ENCODE results near the gene TKTL2.

The TKTL2 gene

GRCh38 chr4:163486321-163486720, 12.8 kb upstream of the TKTL2 start:
- H4K20me1 ChIP-seq (ENCODE audit: control insufficient read depth, insufficient read depth, low read depth, low read length), result no peaks in the 10 kb centered on the region
- no peaks in the 10 kb centered on the region for H3K9me3 ChIP-seq (ENCODE audit: control insufficient read depth, insufficient read depth, low read length)
- H3K36me3 ChIP-seq (ENCODE audit: control insufficient read depth, low read length), result no peaks in the 10 kb centered on the region
- no peaks in the 10 kb centered on the region for H3K27me3 ChIP-seq (ENCODE audit: control insufficient read depth, low read length)
- H3F3A ChIP-seq (ENCODE audit: control insufficient read depth, insufficient read depth), result peaks cover 3% of the 10 kb centered on the region; the same call in 1 of the 2 replicates
- no peak overlapping the region for H3K27ac ChIP-seq (ENCODE audit: low read depth, low read length)
- no peak overlapping the region for H3K4me3 ChIP-seq (ENCODE audit: low read length)
- peaks cover 13% of the 10 kb centered on the region; the same call in 1 of the 2 replicates for H3K4me1 ChIP-seq (ENCODE audit: control insufficient read depth, low read length)
- H3K79me2 ChIP-seq (ENCODE audit: control insufficient read depth, low read length), result no peaks in the 10 kb centered on the region
- no peaks in the 10 kb centered on the region for H3K9me2 ChIP-seq (replicated peaks; ENCODE audit: control insufficient read depth, low read length)
- H3K4me2 ChIP-seq (ENCODE audit: low read length), result no peak overlapping the region
- TF ChIP-seq EZH2phosphoT487 (IDR thresholded peaks at IDR 0.05; ENCODE audit: borderline replicate concordance, low read length) (no peak), CTCF (IDR thresholded peaks at IDR 0.05; ENCODE audit: low read depth, low read length, poor library complexity, severe bottlenecking) (no peak)

- Histone ChIP-seq H3K79me2 (ENCODE audit: control insufficient read depth, low read length) (no peaks in the 10 kb centered on the region), H3K9me2 (replicated peaks; ENCODE audit: control insufficient read depth, low read length) (no peaks in the 10 kb centered on the region), H3K4me3 (ENCODE audit: low read length) (no peak overlapping the region), H3F3A (ENCODE audit: control insufficient read depth, insufficient read depth) (peaks cover 2% of the 10 kb centered on the region; the same call in 1 of the 2 replicates), H3K27me3 (ENCODE audit: control insufficient read depth, low read length) (no peaks in the 10 kb centered on the region), H4K20me1 (ENCODE audit: control insufficient read depth, insufficient read depth, low read depth, low read length) (no peaks in the 10 kb centered on the region), H3K27ac (ENCODE audit: low read depth, low read length) (no peak overlapping the region), H3K36me3 (ENCODE audit: control insufficient read depth, low read length) (no peaks in the 10 kb centered on the region), H3K4me2 (ENCODE audit: low read length) (no peak overlapping the region), H3K9me3 (ENCODE audit: control insufficient read depth, insufficient read depth, low read length) (no peaks in the 10 kb centered on the region), H3K4me1 (ENCODE audit: control insufficient read depth, low read length) (peaks cover 13% of the 10 kb centered on the region; the same call in 1 of the 2 replicates)
- TF ChIP-seq CTCF (IDR thresholded peaks at IDR 0.05; ENCODE audit: low read depth, low read length, poor library complexity, severe bottlenecking), result no peak
- no peak for TF ChIP-seq EZH2phosphoT487 (IDR thresholded peaks at IDR 0.05; ENCODE audit: borderline replicate concordance, low read length)
Measured at GRCh38 chr4:163485589-163485988, 12.0 kb upstream of the TKTL2 start.

- Histone ChIP-seq H4K20me1 (ENCODE audit: control insufficient read depth, insufficient read depth, low read depth, low read length) (no peaks in the 10 kb centered on the region), H3K79me2 (ENCODE audit: control insufficient read depth, low read length) (no peaks in the 10 kb centered on the region), H3K4me2 (ENCODE audit: low read length) (no peak overlapping the region), H3K9me3 (ENCODE audit: control insufficient read depth, insufficient read depth, low read length) (no peaks in the 10 kb centered on the region), H3K4me3 (ENCODE audit: low read length) (no peak overlapping the region), H3K27ac (ENCODE audit: low read depth, low read length) (no peak overlapping the region), H3K9me2 (replicated peaks; ENCODE audit: control insufficient read depth, low read length) (no peaks in the 10 kb centered on the region), H3K27me3 (ENCODE audit: control insufficient read depth, low read length) (no peaks in the 10 kb centered on the region), H3K4me1 (ENCODE audit: control insufficient read depth, low read length) (peaks cover 13% of the 10 kb centered on the region; the same call in 1 of the 2 replicates), H3F3A (ENCODE audit: control insufficient read depth, insufficient read depth) (no peaks in the 10 kb centered on the region), H3K36me3 (ENCODE audit: control insufficient read depth, low read length) (no peaks in the 10 kb centered on the region)
- TF ChIP-seq EZH2phosphoT487 (IDR thresholded peaks at IDR 0.05; ENCODE audit: borderline replicate concordance, low read length), result no peak
- TF ChIP-seq CTCF (IDR thresholded peaks at IDR 0.05; ENCODE audit: low read depth, low read length, poor library complexity, severe bottlenecking), result peak; percentile 81
Measured at GRCh38 chr4:163484906-163485305, 11.4 kb upstream of the TKTL2 start.

All from DOHH2 (cell line).